ENCODE data around the gene CTNNA1.

Gene CTNNA1

GRCh38 chr5:138922494-138922893, 169.3 kb downstream of the CTNNA1 start:
- no peak for DNase-seq (ENCODE audit: low read depth)
- no peak overlapping the region for H3K4me3 ChIP-seq (ENCODE audit: control insufficient read depth, low read depth, low read length)
- TF ChIP-seq CTCF (conservative IDR thresholded peaks at IDR 0.05; ENCODE audit: control insufficient read depth, insufficient read depth, low read depth, low read length), result no peak

- no peak for DNase-seq (ENCODE audit: low read depth)
- no peak for TF ChIP-seq CTCF (conservative IDR thresholded peaks at IDR 0.05; ENCODE audit: control insufficient read depth, insufficient read depth, low read depth, low read length)
- H3K4me3 ChIP-seq (ENCODE audit: control insufficient read depth, low read depth, low read length), result no peak overlapping the region
Measured at GRCh38 chr5:138925090-138925635, 171.9 kb downstream of the CTNNA1 start.

DNA sequence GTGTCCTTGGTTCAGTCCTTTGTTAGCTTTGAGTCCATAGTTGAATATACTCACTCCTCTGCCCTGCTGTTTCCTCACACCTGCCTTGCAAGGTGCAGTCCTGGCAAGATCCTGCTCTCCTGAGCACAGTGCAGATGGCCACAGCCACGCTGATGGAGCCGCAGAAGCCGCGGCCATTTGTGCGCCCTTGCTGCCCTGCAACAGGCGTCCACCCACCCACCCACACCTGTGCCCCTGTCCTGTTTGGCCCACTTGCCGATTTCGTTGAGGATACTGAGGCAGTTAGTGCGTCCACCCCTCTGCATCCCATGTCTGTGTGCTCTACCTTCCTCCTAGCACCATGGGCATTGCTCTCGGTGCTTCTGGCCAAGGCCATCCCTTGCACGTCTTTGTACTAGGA, 173.0 kb downstream of the CTNNA1 start:
- DNase-seq (ENCODE audit: low read depth), result no peak
- H3K4me3 ChIP-seq (ENCODE audit: control insufficient read depth, low read depth, low read length), result no peak overlapping the region
- TF ChIP-seq CTCF (conservative IDR thresholded peaks at IDR 0.05; ENCODE audit: control insufficient read depth, insufficient read depth, low read depth, low read length), result no peak

GRCh38 chr5:138926688-138927448, 173.6 kb downstream of the CTNNA1 start:
- DNase-seq (ENCODE audit: low read depth), result no peak
- no peak overlapping the region for H3K4me3 ChIP-seq (ENCODE audit: control insufficient read depth, low read depth, low read length)
- no peak for TF ChIP-seq CTCF (conservative IDR thresholded peaks at IDR 0.05; ENCODE audit: control insufficient read depth, insufficient read depth, low read depth, low read length)

GRCh38 chr5:138927544-138927943, 174.3 kb downstream of the CTNNA1 start:
- H3K4me3 ChIP-seq (ENCODE audit: control insufficient read depth, low read depth, low read length), result no peak overlapping the region

DNA sequence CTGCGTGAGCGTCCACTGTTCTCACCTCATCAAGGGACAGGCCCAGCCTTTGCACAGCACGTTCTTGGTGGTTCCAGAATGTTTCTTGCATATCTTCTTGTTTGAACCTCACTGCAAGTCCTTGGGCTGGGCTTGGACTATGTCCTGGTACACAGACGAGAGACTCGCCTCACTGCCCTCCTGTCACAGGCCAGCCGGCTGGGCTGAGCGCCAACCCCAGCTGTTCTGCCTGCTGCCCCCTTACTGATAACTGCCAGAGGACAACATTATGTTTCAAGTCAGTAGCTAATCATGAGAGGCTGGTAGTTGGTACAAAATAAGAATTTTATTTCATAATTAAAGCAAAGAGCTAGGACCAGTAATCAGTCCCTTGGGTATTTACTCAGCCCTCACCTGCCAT, 174.8 kb downstream of the CTNNA1 start:
- TF ChIP-seq CTCF (conservative IDR thresholded peaks at IDR 0.05; ENCODE audit: control insufficient read depth, insufficient read depth, low read depth, low read length), result no peak
- DNase-seq (ENCODE audit: low read depth), result no peak
- H3K4me3 ChIP-seq (ENCODE audit: control insufficient read depth, low read depth, low read length), result no peak overlapping the region

More at GRCh38 chr5:138927544-138927943, 174.3 kb downstream of the CTNNA1 start:
- no peak for TF ChIP-seq CTCF (conservative IDR thresholded peaks at IDR 0.05; ENCODE audit: control insufficient read depth, insufficient read depth, low read depth, low read length)
- DNase-seq (ENCODE audit: low read depth), result no peak

All from fibroblast of mammary gland (primary cell).